A549 (cell line): ENCODE measurements around the gene GAK. TPM values are rescaled to one million over a fixed set of nuclear protein-coding genes. Genes with fewer than 3 reads are reported as not detected.

Experiments used
- ATAC-seq, 2 experiments: fragments of 200-7000 bp in 1 of 2; fragments of >200 bp in 1 of 2; cut with Nextera tagmentation in 1 of 2; cut with Tn5 transposase in 1 of 2; 3 replicates each; pipeline versions ENCODE4 v1.8.0 to v1.9.1; 2018 to 2020; ENCODE audit warnings: mild to moderate bottlenecking in 1 of 2, moderate library complexity in 1 of 2
- CTCF ChIA-PET: fragments of 300-600 bp; sonication (Branson Sonifier 250); formaldehyde crosslinking; extraction: SDS; loops from one replicate; lab custom pipeline; 2021; ENCODE audit warnings: antibody characterized with exemption, inconsistent platforms; lab: Yijun Ruan, JAX
- POLR2A ChIA-PET: fragments of 350-600 bp; formaldehyde crosslinking; extraction: SDS; loops from one replicate; lab custom pipeline; 2021; ENCODE audit warnings: antibody characterized with exemption, inconsistent platforms; lab: Yijun Ruan, JAX
- DNase-seq, 2 experiments: peaks; one replicate each; pipeline versions ENCODE4 v3.0.0 to v3.0.0-alpha.2; 2011 to 2016; ENCODE audit warnings: low read depth in 1 of 2, low spot score in 1 of 2
- FAIRE-seq: peaks from 2 replicates; lab custom pipeline; 2011; peaks lifted over from hg19 to GRCh38; lab: Jason Lieb, UNC
- H3K27ac ChIP-seq, 2 experiments: fragments of >200 bp; sonication (Bioruptor Twin); formaldehyde crosslinking; 3 replicates each; pipeline ENCODE4 v1.5.1; 2016 to 2017
- H3K4me1 ChIP-seq: fragments of >200 bp; sonication (Bioruptor Twin); formaldehyde crosslinking; 3 replicates; pipeline ENCODE4 v1.6.1; 2016
- H3K4me2 ChIP-seq: fragments of >200 bp; sonication (Bioruptor Twin); formaldehyde crosslinking; 3 replicates; pipeline ENCODE4 v1.6.1; 2016
- H3K4me3 ChIP-seq: fragments of >200 bp; sonication (Bioruptor Twin); formaldehyde crosslinking; 3 replicates; pipeline ENCODE4 v1.5.1; 2016
- H3K9me3 ChIP-seq: fragments of >200 bp; sonication (Bioruptor Twin); formaldehyde crosslinking; 3 replicates; pipeline ENCODE4 v1.6.1; 2016
- CEBPB ChIP-seq, 2 experiments: fragments of >200 bp in 1 of 2; sonication (Bioruptor Twin) in 1 of 2; formaldehyde crosslinking in 1 of 2; IDR thresholded peaks; 2 replicates each; pipeline ENCODE4 v1.6.1; 2012 to 2016
- CHD2 ChIP-seq: fragments of 150-350 bp; IDR thresholded peaks from 2 replicates; pipeline ENCODE4 v1.6.1; 2014; ENCODE audit warnings: low read length; ENCODE audit not compliant: partially characterized antibody
- CHD4 ChIP-seq: fragments of 200-600 bp; sonication (generic); IDR thresholded peaks from 2 replicates; pipeline ENCODE4 v1.6.1; 2016; ENCODE audit warnings: antibody characterized with exemption, mild to moderate bottlenecking, borderline replicate concordance
- EHF ChIP-seq: fragments of 250-450 bp; sonication (Bioruptor Pico); IDR thresholded peaks from 2 replicates; pipeline ENCODE4 v1.5.0; 2020; ENCODE audit warnings: mild to moderate bottlenecking
- EHMT2 ChIP-seq: fragments of 200-600 bp; sonication (generic); IDR thresholded peaks from 2 replicates; pipeline ENCODE4 v1.6.1; 2016; ENCODE audit warnings: antibody characterized with exemption, low read depth, mild to moderate bottlenecking, moderate library complexity
- EP300 ChIP-seq, 2 experiments: fragments of >200 bp; sonication (Bioruptor Twin); formaldehyde crosslinking; IDR thresholded peaks; 2 replicates in 1 of 2; 3 replicates in 1 of 2; pipeline ENCODE4 v1.6.1; 2016 to 2017
- FOSL2 ChIP-seq, 2 experiments: fragments of 450-650 bp in 1 of 2; fragments of >200 bp in 1 of 2; sonication (Bioruptor Twin) in 1 of 2; formaldehyde crosslinking; IDR thresholded peaks; 2 replicates each; pipeline versions ENCODE4 v1.5.0 to v1.6.1; 2016 to 2020; ENCODE audit warnings: mild to moderate bottlenecking in 1 of 2, moderate library complexity in 1 of 2
- FOXS1 ChIP-seq: fragments of 250-450 bp; sonication (Bioruptor Pico); IDR thresholded peaks from 2 replicates; pipeline ENCODE4 v1.5.0; 2020; ENCODE audit warnings: mild to moderate bottlenecking, moderate library complexity
- HEYL ChIP-seq: fragments of 250-450 bp; sonication (Bioruptor Pico); IDR thresholded peaks from 2 replicates; pipeline ENCODE4 v1.8.0; 2021; ENCODE audit warnings: mild to moderate bottlenecking, moderate library complexity
- HOXB13 ChIP-seq: fragments of 250-450 bp; sonication (Bioruptor Pico); IDR thresholded peaks from 2 replicates; pipeline ENCODE4 v1.5.0; 2020; ENCODE audit warnings: low read depth, mild to moderate bottlenecking, moderate library complexity
- HOXB5 ChIP-seq: fragments of 250-450 bp; sonication (Bioruptor Pico); IDR thresholded peaks from 2 replicates; pipeline ENCODE4 v1.5.0; 2020; ENCODE audit warnings: mild to moderate bottlenecking, moderate library complexity
- JUNB ChIP-seq: fragments of >200 bp; sonication (Bioruptor Twin); formaldehyde crosslinking; IDR thresholded peaks from 2 replicates; pipeline ENCODE4 v1.6.1; 2016
- MAFK ChIP-seq: fragments of 450-650 bp; IDR thresholded peaks from 2 replicates; pipeline ENCODE4 v1.6.1; 2014; ENCODE audit not compliant: partially characterized antibody
- NFE2L2 ChIP-seq: fragments of 150-350 bp; conservative IDR thresholded peaks from 2 replicates; pipeline ENCODE4 v1.6.1; 2014; ENCODE audit warnings: low read length
- NR3C1 ChIP-seq: fragments of >200 bp; sonication (Bioruptor Twin); formaldehyde crosslinking; IDR thresholded peaks from 3 replicates; pipeline ENCODE4 v1.6.1; 2017
- POLR2AphosphoS2 ChIP-seq: conservative IDR thresholded peaks from 2 replicates; pipeline ENCODE4 v1.6.1; 2012; ENCODE audit warnings: low read length, improper control_type of control experiment, inconsistent platforms
- RAD21 ChIP-seq, 2 experiments: fragments of >200 bp in 1 of 2; sonication (Bioruptor Twin) in 1 of 2; formaldehyde crosslinking in 1 of 2; IDR thresholded peaks in 1 of 2; conservative IDR thresholded peaks in 1 of 2; 2 replicates in 1 of 2; 3 replicates in 1 of 2; pipeline ENCODE4 v1.6.1; 2012 to 2018; ENCODE audit warnings: inconsistent platforms in 1 of 2
- RFX5 ChIP-seq: fragments of 450-650 bp; IDR thresholded peaks from 2 replicates; pipeline ENCODE4 v1.7.1; 2014; ENCODE audit warnings: antibody characterized with exemption, mild to moderate bottlenecking, moderate library complexity
- RNF2 ChIP-seq: fragments of 200-600 bp; sonication (generic); IDR thresholded peaks from 2 replicates; pipeline ENCODE4 v1.6.1; 2016; ENCODE audit warnings: low read depth, mild to moderate bottlenecking, antibody characterized with exemption, moderate library complexity, borderline replicate concordance
- SMC3 ChIP-seq: fragments of >200 bp; sonication (Bioruptor Twin); formaldehyde crosslinking; IDR thresholded peaks from 3 replicates; pipeline ENCODE4 v1.6.1; 2018; ENCODE audit warnings: inconsistent platforms
- SREBF2 ChIP-seq: fragments of 450-650 bp; IDR thresholded peaks from 2 replicates; pipeline ENCODE4 v1.6.1; 2014; ENCODE audit warnings: mild to moderate bottlenecking, moderate library complexity
- TFCP2L1 ChIP-seq: fragments of 250-450 bp; sonication (Bioruptor Pico); IDR thresholded peaks from 2 replicates; pipeline ENCODE4 v1.5.0; 2021; ENCODE audit warnings: mild to moderate bottlenecking
- TP53 ChIP-seq: fragments of 250-450 bp; sonication (Bioruptor Pico); IDR thresholded peaks from 2 replicates; pipeline ENCODE4 v1.5.0; 2021; ENCODE audit warnings: mild to moderate bottlenecking, moderate library complexity
- ZFP36 ChIP-seq: fragments of 450-650 bp; IDR thresholded peaks from 2 replicates; pipeline ENCODE4 v1.6.1; 2014; ENCODE audit warnings: borderline replicate concordance; ENCODE audit not compliant: partially characterized antibody
- ZNF302 ChIP-seq: fragments of 250-450 bp; sonication (Bioruptor Pico); IDR thresholded peaks from 2 replicates; pipeline ENCODE4 v1.9.0; 2021; ENCODE audit warnings: inconsistent platforms, mild to moderate bottlenecking, moderate library complexity
- ZSCAN20 ChIP-seq: fragments of 250-450 bp; sonication (Bioruptor Pico); IDR thresholded peaks from 2 replicates; pipeline ENCODE4 v1.8.0; 2022; ENCODE audit warnings: mild to moderate bottlenecking, moderate library complexity
- WGBS: methylation state at CpG from one replicate; pipeline ENCODE4 v1.1.6; 2017; ENCODE audit errors: missing lambda C conversion rate; 5-methylcytosine and 5-hydroxymethylcytosine counted together
- polyA plus RNA-seq, 4 experiments: library from polyadenylated mRNA; depleted of rRNA in 3 of 4; stranded (reverse); fragments of >200 nt; fragmentation: RNase III in 1 of 4; extraction: RNeasy Plus Mini Kit Qiagen cat#74134 plus additional on column Dnase treatment in 1 of 4; gene quantifications; 2 replicates in 3 of 4; 3 replicates in 1 of 4; pipeline ENCODE4 v1.2.3, GENCODE V29; 2011 to 2017
- TF ChIP-seq, protein P1 (sequence below): IDR thresholded peaks from 2 replicates; pipeline ENCODE4 v1.6.1; 2012
- TF ChIP-seq, protein P2 (sequence below): fragments of 150-350 bp; IDR thresholded peaks from 2 replicates; pipeline ENCODE4 v1.6.1; 2014; ENCODE audit warnings: low read depth, mild to moderate bottlenecking, low read length
- TF ChIP-seq, protein P3 (sequence below): IDR thresholded peaks from 2 replicates; pipeline ENCODE4 v1.6.1; 2012; ENCODE audit warnings: low read depth, borderline replicate concordance

GAK gene
- polyA plus RNA-seq, 2 of the 4 experiments (the other 2 are of a cell fraction): 13.8 to 34.3 TPM

DNA sequence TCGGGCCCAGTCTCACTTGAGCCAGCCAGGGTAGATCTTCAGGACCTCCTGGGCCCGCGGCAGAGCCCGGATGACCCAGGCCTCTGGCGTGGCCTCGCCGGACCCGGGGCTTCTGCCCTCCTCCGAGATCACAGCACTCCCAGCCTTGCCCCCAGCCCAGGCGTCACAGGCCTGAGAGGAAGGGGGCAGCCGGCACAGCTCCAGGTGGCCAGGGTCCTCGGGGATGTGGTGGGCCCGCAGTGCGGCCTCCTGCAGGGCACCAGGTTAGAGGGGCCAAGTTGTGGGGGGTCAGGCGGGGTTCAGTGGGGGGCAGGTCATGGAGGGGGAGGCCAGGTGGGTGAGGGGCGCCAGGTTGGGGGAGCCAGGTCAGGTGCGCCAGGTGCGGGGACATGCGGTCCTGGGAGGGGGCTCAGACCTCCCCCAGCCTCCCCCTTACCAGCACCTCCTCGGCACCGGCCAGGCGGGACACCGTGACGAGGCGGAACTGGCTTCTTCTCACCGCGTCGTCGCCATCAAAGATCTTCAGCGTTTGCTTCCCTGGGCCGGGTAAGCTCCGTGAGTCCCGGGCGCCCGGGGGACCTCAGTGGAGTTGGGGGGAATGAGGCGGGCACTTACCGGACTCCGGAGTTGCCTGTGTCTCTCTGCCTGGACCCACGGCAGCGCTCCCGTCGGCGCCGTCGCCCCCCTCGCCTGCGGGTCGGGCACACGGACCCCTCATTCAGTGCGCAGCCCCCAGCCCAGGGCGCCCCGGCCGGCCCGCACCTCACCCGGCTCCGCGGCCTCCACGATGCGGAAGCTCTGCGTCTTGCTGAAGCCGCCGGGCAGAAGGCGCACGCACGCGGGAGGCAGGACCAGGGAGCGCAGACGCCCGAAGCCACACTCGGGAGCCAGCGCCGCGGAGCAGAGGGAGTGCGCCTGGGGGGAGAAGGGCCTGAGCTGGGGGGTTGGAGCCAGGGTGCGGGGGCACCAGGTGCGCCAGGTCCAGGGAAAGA lies 35.3 kb upstream of the GAK start:
- H3K4me1 ChIP-seq: peaks cover 9% of the 10 kb centered on the region; the same call in 2 of the 3 replicates
- TF ChIP-seq NFE2L2 (no peak), CEBPB (IDR thresholded peaks at IDR 0.05) (no peak), NR3C1 (no peak), HOXB13 (CRISPR knock-in tag) (no peak), RNF2 (no peak), FOXS1 (CRISPR knock-in tag) (no peak), TFCP2L1 (no peak), HEYL (CRISPR knock-in tag) (no peak), ZSCAN20 (CRISPR knock-in tag) (no peak), ZNF302 (no peak), RFX5 (no peak), EP300 (IDR thresholded peaks at IDR 0.05) (no peak), EHMT2 (no peak), TP53 (no peak), FOSL2 (IDR thresholded peaks at IDR 0.05) (no peak), FOSL2 (CRISPR knock-in tag; IDR thresholded peaks at IDR 0.05) (no peak), SREBF2 (no peak), CHD2 (no peak), RAD21 (conservative IDR thresholded peaks at IDR 0.05 in 1 of 2, IDR thresholded peaks at IDR 0.05 in 1 of 2) (no peak)
- TF ChIP-seq, protein P1, sequence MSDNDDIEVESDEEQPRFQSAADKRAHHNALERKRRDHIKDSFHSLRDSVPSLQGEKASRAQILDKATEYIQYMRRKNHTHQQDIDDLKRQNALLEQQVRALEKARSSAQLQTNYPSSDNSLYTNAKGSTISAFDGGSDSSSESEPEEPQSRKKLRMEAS: no peak
- TF ChIP-seq, protein P2, sequence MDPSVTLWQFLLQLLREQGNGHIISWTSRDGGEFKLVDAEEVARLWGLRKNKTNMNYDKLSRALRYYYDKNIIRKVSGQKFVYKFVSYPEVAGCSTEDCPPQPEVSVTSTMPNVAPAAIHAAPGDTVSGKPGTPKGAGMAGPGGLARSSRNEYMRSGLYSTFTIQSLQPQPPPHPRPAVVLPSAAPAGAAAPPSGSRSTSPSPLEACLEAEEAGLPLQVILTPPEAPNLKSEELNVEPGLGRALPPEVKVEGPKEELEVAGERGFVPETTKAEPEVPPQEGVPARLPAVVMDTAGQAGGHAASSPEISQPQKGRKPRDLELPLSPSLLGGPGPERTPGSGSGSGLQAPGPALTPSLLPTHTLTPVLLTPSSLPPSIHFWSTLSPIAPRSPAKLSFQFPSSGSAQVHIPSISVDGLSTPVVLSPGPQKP: no peak
- TF ChIP-seq, all 56 proteins: peak for 0
- no peaks in the 10 kb centered on the region for H3K9me3 ChIP-seq
- no peak overlapping the region for H3K4me3 ChIP-seq
- DNase-seq (no peak), FAIRE-seq (no peak), ATAC-seq (no peak)
- ChIA-PET CTCF (interaction anchor here (0.8 to 1.6 kb wide), 2 partner anchors 19 to 32 kb away, joined by 3 to 4 read pairs; partner anchors contain the start of gene IDUA), POLR2A (no interaction called here)
- WGBS: 93% methylated on average over 10 of the region's 76 CpGs
- H3K27ac ChIP-seq: no peak overlapping the region
- no peak overlapping the region for H3K4me2 ChIP-seq

DNA sequence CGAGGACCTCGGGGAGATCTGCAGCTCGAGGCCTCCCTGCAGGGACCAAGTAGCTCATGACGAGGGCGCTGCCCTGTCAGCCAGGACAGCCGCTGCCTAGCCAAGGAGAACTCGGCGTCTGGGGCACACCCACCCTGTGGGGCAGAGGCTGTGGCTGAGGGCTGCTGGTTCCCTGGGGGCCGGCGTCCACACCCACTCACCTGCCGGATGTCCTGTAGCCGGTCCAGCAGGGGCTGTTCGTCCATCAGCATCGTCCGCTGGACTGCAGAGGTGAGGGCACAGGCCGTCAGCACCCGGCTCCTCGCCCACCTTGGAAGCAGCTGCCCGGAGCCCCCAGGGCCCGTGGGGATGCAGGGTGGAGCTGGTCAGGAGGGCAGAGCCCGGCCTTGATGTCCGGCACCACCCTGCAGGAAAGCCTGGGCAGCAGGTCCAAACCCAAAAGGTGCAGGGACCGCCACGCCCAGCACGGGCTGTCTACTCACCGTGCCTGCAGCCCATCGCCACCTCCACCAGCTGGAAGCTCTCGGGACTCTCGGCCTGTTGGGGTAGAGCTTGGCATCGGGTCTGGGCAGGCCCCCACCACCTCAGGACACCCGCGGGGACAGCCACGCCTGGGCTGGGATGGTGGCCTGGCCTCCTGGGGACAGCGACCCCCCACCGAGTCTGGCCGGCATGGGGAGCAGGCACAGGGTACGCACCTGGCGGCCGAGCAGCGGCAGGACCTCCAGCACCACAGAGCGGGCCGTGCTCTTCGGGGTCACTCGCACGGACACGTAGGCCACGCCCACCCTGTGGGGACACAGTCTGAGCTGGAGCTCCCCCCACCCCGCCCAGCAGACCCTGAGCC lies 34.4 kb upstream of the GAK start:
- FAIRE-seq: no peak
- WGBS: 72% methylated on average over 5 of the region's 48 CpGs
- DNase-seq: no peak
- no peak overlapping the region for H3K4me2 ChIP-seq
- H3K27ac ChIP-seq: no peak overlapping the region
- no peak overlapping the region for H3K4me3 ChIP-seq
- CTCF ChIA-PET: interaction anchor here (0.5 to 1.6 kb wide), 3 partner anchors 11 to 32 kb away, joined by 3 to 4 read pairs (median 3); partner anchors contain the start of gene IDUA
- POLR2A ChIA-PET: no interaction called here
- no peak for ATAC-seq
- no peaks in the 10 kb centered on the region for H3K4me1 ChIP-seq
- H3K9me3 ChIP-seq: no peaks in the 10 kb centered on the region
- TF ChIP-seq POLR2AphosphoS2: no peak
- TF ChIP-seq MAFK: no peak
- TF ChIP-seq SMC3: no peak
- no peak for TF ChIP-seq NR3C1
- TF ChIP-seq ZFP36: no peak
- TF ChIP-seq JUNB: no peak
- TF ChIP-seq HOXB13 (CRISPR knock-in tag): no peak
- TF ChIP-seq HOXB5: no peak
- no peak for TF ChIP-seq EHF (CRISPR knock-in tag)
- no peak for TF ChIP-seq ZSCAN20 (CRISPR knock-in tag)
- TF ChIP-seq CHD4: no peak
- TF ChIP-seq, protein P3, sequence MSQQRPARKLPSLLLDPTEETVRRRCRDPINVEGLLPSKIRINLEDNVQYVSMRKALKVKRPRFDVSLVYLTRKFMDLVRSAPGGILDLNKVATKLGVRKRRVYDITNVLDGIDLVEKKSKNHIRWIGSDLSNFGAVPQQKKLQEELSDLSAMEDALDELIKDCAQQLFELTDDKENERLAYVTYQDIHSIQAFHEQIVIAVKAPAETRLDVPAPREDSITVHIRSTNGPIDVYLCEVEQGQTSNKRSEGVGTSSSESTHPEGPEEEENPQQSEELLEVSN: no peak
